HepG2 (cell line): ENCODE data around the gene CRYGA. TPM values are rescaled to one million over a fixed set of nuclear protein-coding genes. Genes with fewer than 3 reads are reported as not detected.
A peak's percentile ranks its signal among the peaks of the same experiment; 100 is the strongest.

Experiments
- ASH2L ChIP-seq: fragments of 300-600, 200-600 bp; sonication (generic); IDR thresholded peaks from 2 replicates; pipeline ENCODE4 v1.7.0; 2017; ENCODE audit warnings: low read depth, mild to moderate bottlenecking, moderate library complexity, mixed read lengths, low read length; ENCODE audit not compliant: insufficient read length
- EED ChIP-seq: sonication (generic); formaldehyde crosslinking; IDR thresholded peaks from 2 replicates; pipeline ENCODE4 v1.5.0; 2020; ENCODE audit warnings: mild to moderate bottlenecking, missing genetic modification reagents
- FOXK1 ChIP-seq: sonication (generic); formaldehyde crosslinking; IDR thresholded peaks from 2 replicates; pipeline ENCODE4 v1.4.0; 2020; ENCODE audit warnings: low read depth, missing genetic modification reagents, borderline replicate concordance
- GZF1 ChIP-seq: sonication (generic); formaldehyde crosslinking; IDR thresholded peaks from 2 replicates; pipeline ENCODE4 v1.5.1; 2020; ENCODE audit warnings: mild to moderate bottlenecking, missing genetic modification reagents
- HIVEP1 ChIP-seq: sonication (generic); formaldehyde crosslinking; IDR thresholded peaks from 2 replicates; pipeline ENCODE4 v1.4.0; 2020; ENCODE audit warnings: mild to moderate bottlenecking, missing genetic modification reagents
- HMG20B ChIP-seq: conservative IDR thresholded peaks from 2 replicates; pipeline ENCODE4 v1.6.1; 2016; ENCODE audit warnings: missing genetic modification reagents, missing compliant biosample characterization
- IRX3 ChIP-seq: sonication (generic); formaldehyde crosslinking; IDR thresholded peaks from 2 replicates; pipeline ENCODE4 v1.8.1; 2023; ENCODE audit warnings: mild to moderate bottlenecking, low read depth, missing genetic modification reagents, borderline replicate concordance
- NR2F2 ChIP-seq: IDR thresholded peaks from 2 replicates; pipeline ENCODE4 v1.6.1; 2012; ENCODE audit warnings: low read depth, inconsistent platforms, borderline replicate concordance
- PAXIP1 ChIP-seq: sonication (generic); formaldehyde crosslinking; conservative IDR thresholded peaks from 2 replicates; pipeline ENCODE4 v1.4.0; 2020; ENCODE audit warnings: mild to moderate bottlenecking, missing genetic modification reagents, moderate library complexity
- PRDM15 ChIP-seq: sonication (generic); formaldehyde crosslinking; IDR thresholded peaks from 2 replicates; pipeline ENCODE4 v1.4.0; 2020; ENCODE audit warnings: missing genetic modification reagents
- SOX6 ChIP-seq, 2 experiments: fragments of 450-650 bp in 1 of 2; sonication (generic) in 1 of 2; formaldehyde crosslinking in 1 of 2; IDR thresholded peaks; 2 replicates each; pipeline versions ENCODE4 v1.4.0 to v1.6.1; 2017 to 2020; ENCODE audit warnings: antibody characterized with exemption in 1 of 2, mild to moderate bottlenecking in 1 of 2, missing genetic modification reagents in 1 of 2
- SYNCRIP ChIP-seq: fragments of 200-400 bp; formaldehyde crosslinking; IDR thresholded peaks from 2 replicates; pipeline ENCODE4 v1.6.1; 2018; ENCODE audit warnings: mild to moderate bottlenecking, low read depth, low read length; ENCODE audit not compliant: insufficient read depth
- THAP9 ChIP-seq: sonication (generic); formaldehyde crosslinking; IDR thresholded peaks from 2 replicates; pipeline ENCODE4; 2020; ENCODE audit warnings: missing genetic modification reagents, mild to moderate bottlenecking, borderline replicate concordance
- TSC22D2 ChIP-seq: sonication (generic); formaldehyde crosslinking; IDR thresholded peaks from 2 replicates; pipeline ENCODE4 v1.5.1; 2020; ENCODE audit warnings: missing genetic modification reagents, mild to moderate bottlenecking, borderline replicate concordance
- polyA plus RNA-seq, 8 experiments: library from polyadenylated mRNA; depleted of rRNA in 3 of 8; stranded (reverse) in 7 of 8; unstranded in 1 of 8; fragments of >200 nt; fragmentation: Illumina TruSeq in 4 of 8; extraction: Trizol in 4 of 8; gene quantifications; 2 replicates each; pipeline versions ENCODE4 v1.2.1 to v1.2.3, GENCODE V29; 2011 to 2016; ENCODE audit warnings: low read depth in 4 of 8, missing spikeins in 1 of 8, mixed read lengths in 1 of 8; ENCODE audit not compliant: insufficient read depth in 1 of 8
- total RNA-seq, 5 experiments: library from RNA; depleted of rRNA; stranded (reverse); fragments of >200 nt; fragmentation: Illumina TruSeq; extraction: Trizol; gene quantifications; 2 replicates each; pipeline ENCODE4 v1.2.3, GENCODE V29; 2016; ENCODE audit warnings: low read depth in 1 of 5

CRYGA gene
- total and polyA plus RNA-seq, 2 of the 13 experiments (the other 11 are each of a cell fraction or from before 2014, with no cell fraction given), result not detected

GRCh38 chr2:208179028-208179609, 15.7 kb upstream of the CRYGA start (continued):
- no peak for TF ChIP-seq ASH2L
- TF ChIP-seq GZF1 (CRISPR knock-in tag), result no peak
- TF ChIP-seq PAXIP1 (CRISPR knock-in tag), result 0 out of 2 replicates have a peak, but pooled peaks have one; percentile 37
- peak; percentile 53; the same call in 1 of the 2 replicates for TF ChIP-seq FOXK1
- no peak for TF ChIP-seq IRX3 (CRISPR knock-in tag)
- no peak for TF ChIP-seq TSC22D2 (CRISPR knock-in tag)
- no peak for TF ChIP-seq EED (CRISPR knock-in tag)
- peak; percentile 89 for TF ChIP-seq NR2F2
- TF ChIP-seq PRDM15 (CRISPR knock-in tag), result no peak
- no peak for TF ChIP-seq HIVEP1
- no peak for TF ChIP-seq SYNCRIP
- no peak for TF ChIP-seq THAP9 (CRISPR knock-in tag)
- no peak for TF ChIP-seq HMG20B (CRISPR knock-in tag)
- no peak for TF ChIP-seq SOX6 (IDR thresholded peaks at IDR 0.05)
- peak; percentile 79 for TF ChIP-seq SOX6 (CRISPR knock-in tag; IDR thresholded peaks at IDR 0.05)
